Cardiac fibroblast (primary cell): ENCODE results near the gene ZDHHC21.

Experiments
- DNase-seq, 2 donors: peaks; one replicate each; pipeline versions ENCODE4 v3.0.0 to v3.0.0-alpha.2; 2010; ENCODE audit warnings: low read depth in 2 of 2
- H3K4me3 ChIP-seq, 2 donors: replicated peaks in 1 of 2; 1 replicate in 1 of 2; 2 replicates in 1 of 2; pipeline ENCODE4 v1.5.1; 2011; ENCODE audit warnings: low read depth in 2 of 2, low read length in 2 of 2, mild to moderate bottlenecking in 2 of 2, moderate library complexity in 1 of 2
- TF ChIP-seq, protein P1 (sequence below): IDR thresholded peaks from one replicate; pipeline ENCODE4 v1.5.1; 2011; ENCODE audit warnings: low read depth, mild to moderate bottlenecking, low read length, inconsistent platforms

The ZDHHC21 gene

DNA sequence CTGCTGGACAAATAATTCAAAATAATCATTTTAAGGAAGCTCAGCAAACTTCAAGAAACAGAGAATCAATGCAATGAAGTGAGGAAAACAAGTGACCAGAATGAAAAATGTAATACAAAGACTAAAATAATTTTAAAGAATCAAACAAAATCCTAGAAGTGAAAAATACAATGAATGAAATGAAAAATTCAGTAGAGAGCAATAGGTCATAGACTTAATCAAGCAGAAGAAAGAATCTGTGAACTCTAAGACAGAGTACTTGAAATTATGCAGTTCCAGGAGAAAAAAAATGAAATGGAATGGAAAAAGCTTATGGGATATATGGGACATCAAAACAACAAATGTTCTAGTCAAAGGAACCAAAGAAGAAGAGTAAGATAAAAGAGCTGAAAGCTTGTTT is 11.8 kb upstream of the ZDHHC21 start:
- TF ChIP-seq, protein P1, sequence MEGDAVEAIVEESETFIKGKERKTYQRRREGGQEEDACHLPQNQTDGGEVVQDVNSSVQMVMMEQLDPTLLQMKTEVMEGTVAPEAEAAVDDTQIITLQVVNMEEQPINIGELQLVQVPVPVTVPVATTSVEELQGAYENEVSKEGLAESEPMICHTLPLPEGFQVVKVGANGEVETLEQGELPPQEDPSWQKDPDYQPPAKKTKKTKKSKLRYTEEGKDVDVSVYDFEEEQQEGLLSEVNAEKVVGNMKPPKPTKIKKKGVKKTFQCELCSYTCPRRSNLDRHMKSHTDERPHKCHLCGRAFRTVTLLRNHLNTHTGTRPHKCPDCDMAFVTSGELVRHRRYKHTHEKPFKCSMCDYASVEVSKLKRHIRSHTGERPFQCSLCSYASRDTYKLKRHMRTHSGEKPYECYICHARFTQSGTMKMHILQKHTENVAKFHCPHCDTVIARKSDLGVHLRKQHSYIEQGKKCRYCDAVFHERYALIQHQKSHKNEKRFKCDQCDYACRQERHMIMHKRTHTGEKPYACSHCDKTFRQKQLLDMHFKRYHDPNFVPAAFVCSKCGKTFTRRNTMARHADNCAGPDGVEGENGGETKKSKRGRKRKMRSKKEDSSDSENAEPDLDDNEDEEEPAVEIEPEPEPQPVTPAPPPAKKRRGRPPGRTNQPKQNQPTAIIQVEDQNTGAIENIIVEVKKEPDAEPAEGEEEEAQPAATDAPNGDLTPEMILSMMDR, result no peak
- DNase-seq, result no peak
- no peak overlapping the region for H3K4me3 ChIP-seq

GRCh38 chr9:14704281-14704680 is 11.0 kb upstream of the ZDHHC21 start:
- DNase-seq, result no peak
- TF ChIP-seq, protein P1, result no peak
- no peak overlapping the region for H3K4me3 ChIP-seq

GRCh38 chr9:14702200-14702720 is 9.0 kb upstream of the ZDHHC21 start:
- no peak overlapping the region for H3K4me3 ChIP-seq
- TF ChIP-seq, protein P1, result no peak
- no peak for DNase-seq

GRCh38 chr9:14692470-14693250 is 572 bp downstream of the ZDHHC21 start:
- peak overlapping the region; percentile 82 to 87 for H3K4me3 ChIP-seq
- DNase-seq, result no peak
- TF ChIP-seq, protein P1, result no peak

GRCh38 chr9:14690948-14691730 is 2.1 kb downstream of the ZDHHC21 start:
- TF ChIP-seq, protein P1, result no peak
- no peak overlapping the region for H3K4me3 ChIP-seq
- DNase-seq, result no peak

DNA sequence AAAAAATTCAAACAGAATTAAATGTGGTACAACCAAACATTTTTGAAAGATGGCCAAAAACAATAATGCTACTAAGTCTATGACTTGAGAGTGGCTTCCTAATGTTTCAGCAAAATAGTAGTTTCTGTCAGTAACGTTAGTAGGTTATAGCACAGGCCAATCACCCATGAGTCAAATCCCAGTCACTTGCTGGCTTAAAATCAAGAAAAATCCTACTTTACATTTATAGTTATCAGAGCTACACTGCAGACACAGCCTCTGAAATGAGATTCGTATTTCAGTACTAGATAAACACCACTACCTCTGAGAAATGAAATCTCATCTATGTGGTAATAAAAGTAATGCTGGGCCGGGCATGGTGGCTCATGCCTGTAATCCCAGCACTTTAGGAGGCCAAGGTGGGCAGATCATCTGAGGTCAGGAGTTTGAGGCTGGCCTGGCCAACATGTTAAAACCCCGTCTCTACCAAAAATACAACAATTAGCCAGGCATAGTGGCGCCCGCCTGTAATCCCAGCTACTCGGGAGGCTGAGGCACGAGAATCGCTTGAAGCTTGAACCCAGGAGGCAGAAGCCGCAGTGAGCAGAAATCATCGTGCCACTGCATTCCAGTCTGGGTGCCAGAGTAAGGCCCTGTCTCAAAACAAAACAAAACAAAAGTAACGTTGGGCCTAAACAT is 6.1 kb downstream of the ZDHHC21 start:
- DNase-seq, result peak; percentile 64 to 92
- no peak overlapping the region for H3K4me3 ChIP-seq
- TF ChIP-seq, protein P1, result no peak
